B cell (primary cell): Measurements from ENCODE around the gene CACNG6. TPM values are rescaled to one million over a fixed set of nuclear protein-coding genes. Genes with fewer than 3 reads are reported as not detected.

Source experiments
- ATAC-seq: fragments of 200-7000 bp; cut with Tn5 transposase; one replicate; pipeline ENCODE4 v1.10.0; 2021; ENCODE audit warnings: low read depth, mild to moderate bottlenecking, moderate number of reproducible peaks, moderate library complexity
- CTCF ChIA-PET: fragments of 350-600 bp; sonication (Branson Sonifier 250); formaldehyde crosslinking; loops from one replicate; lab custom pipeline; 2021; ENCODE audit warnings: antibody characterized with exemption, inconsistent platforms; lab: Charles Lee
- POLR2A ChIA-PET: fragments of 350-600 bp; sonication (Branson Sonifier 250); formaldehyde crosslinking; loops from one replicate; lab custom pipeline; 2021; ENCODE audit warnings: antibody characterized with exemption; lab: Charles Lee
- DNase-seq: peaks from one replicate; pipeline ENCODE4 v3.0.0; 2013
- H2AFZ ChIP-seq: 2 replicates; pipeline ENCODE4 v1.6.1; 2012; ENCODE audit warnings: mild to moderate bottlenecking, low read depth, low read length; ENCODE audit not compliant: insufficient read depth, poor library complexity, severe bottlenecking
- H3K27ac ChIP-seq, 2 donors: 1 replicate in 1 of 2; 2 replicates in 1 of 2; pipeline ENCODE4 v1.5.1; 2012 to 2013; ENCODE audit warnings: low read length in 2 of 2, mild to moderate bottlenecking in 2 of 2, moderate library complexity in 1 of 2
- H3K27me3 ChIP-seq, 4 experiments: fragments of 200-600 bp in 1 of 4; sonication (generic) in 1 of 4; replicated peaks in 1 of 4; 1 replicate in 2 of 4; 2 replicates in 2 of 4; pipeline versions ENCODE4 v1.6.1 to v1.7.0; 2013 to 2016; ENCODE audit warnings: low read length in 3 of 4, mild to moderate bottlenecking in 2 of 4, mixed read lengths in 1 of 4, moderate library complexity in 1 of 4; ENCODE audit not compliant: insufficient read depth in 4 of 4, control insufficient read depth in 3 of 4; ENCODE audit errors: control extremely low read depth in 1 of 4
- H3K36me3 ChIP-seq, 2 experiments: replicated peaks in 1 of 2; 1 replicate in 1 of 2; 2 replicates in 1 of 2; pipeline versions ENCODE4 v1.6.1 to v1.7.1; 2013; ENCODE audit warnings: low read length in 1 of 2; ENCODE audit not compliant: insufficient read depth in 2 of 2, control insufficient read depth in 1 of 2; ENCODE audit errors: control extremely low read depth in 1 of 2, extremely low read depth in 1 of 2
- H3K4me1 ChIP-seq, 2 donors: fragments of 200-600 bp in 1 of 2; sonication (generic) in 1 of 2; 1 replicate in 1 of 2; 2 replicates in 1 of 2; pipeline versions ENCODE4 v1.5.1 to v1.6.1; 2013 to 2017; ENCODE audit warnings: low read length in 2 of 2; ENCODE audit not compliant: control insufficient read depth in 2 of 2, insufficient read depth in 2 of 2
- H3K4me2 ChIP-seq: replicated peaks from 2 replicates; pipeline ENCODE3; 2012; ENCODE audit warnings: mild to moderate bottlenecking, low read depth, low read length; ENCODE audit not compliant: poor library complexity, severe bottlenecking
- H3K4me3 ChIP-seq, 5 experiments: fragments of 200-600 bp in 1 of 5; sonication (generic) in 1 of 5; 1 replicate in 3 of 5; 2 replicates in 2 of 5; pipeline versions ENCODE4 v1.5.1 to v1.7.0; 2011 to 2016; ENCODE audit warnings: low read length in 4 of 5, mild to moderate bottlenecking in 4 of 5, low read depth in 2 of 5, control low read depth in 1 of 5, moderate library complexity in 1 of 5; ENCODE audit not compliant: insufficient read depth in 1 of 5; ENCODE audit errors: control extremely low read depth in 1 of 5, extremely low read depth in 1 of 5
- H3K79me2 ChIP-seq: fragments of 200-600 bp; sonication (generic); one replicate; pipeline ENCODE4 v1.6.0; 2016; ENCODE audit warnings: low read length; ENCODE audit not compliant: control insufficient read depth, insufficient read depth
- H3K9ac ChIP-seq: fragments of 200-600 bp; sonication (generic); 2 replicates; pipeline ENCODE4 v1.6.1; 2017; ENCODE audit warnings: mild to moderate bottlenecking, low read length, moderate library complexity
- H3K9me3 ChIP-seq, 3 donors: one replicate each; pipeline versions ENCODE4 v1.6.1 to v1.7.1; 2013; ENCODE audit warnings: low read length in 2 of 3; ENCODE audit not compliant: control insufficient read depth in 2 of 3, insufficient read depth in 1 of 3; ENCODE audit errors: control extremely low read depth in 1 of 3
- H4K20me1 ChIP-seq: 2 replicates; pipeline ENCODE4 v1.6.0; 2012; ENCODE audit warnings: mild to moderate bottlenecking, low read length; ENCODE audit not compliant: insufficient read depth, control insufficient read depth, poor library complexity, severe bottlenecking
- H3K27ac Mint-ChIP-seq: one replicate; pipeline ENCODE4 v1.8.0; 2021; ENCODE audit warnings: mixed read lengths
- H3K27me3 Mint-ChIP-seq: one replicate; pipeline ENCODE4 v1.8.0; 2021; ENCODE audit warnings: mixed read lengths
- H3K4me1 Mint-ChIP-seq: one replicate; pipeline ENCODE4 v1.8.0; 2021; ENCODE audit warnings: mixed read lengths
- H3K4me3 Mint-ChIP-seq: one replicate; pipeline ENCODE4 v1.8.0; 2021; ENCODE audit warnings: mixed read lengths
- H3K9me3 Mint-ChIP-seq: one replicate; pipeline ENCODE4 v1.8.0; 2022; ENCODE audit warnings: mixed read lengths; ENCODE audit not compliant: insufficient read depth
- CTCF ChIP-seq: fragments of 200-600 bp; IDR thresholded peaks from one replicate; pipeline ENCODE4 v1.8.0; 2022; ENCODE audit warnings: antibody characterized with exemption, mild to moderate bottlenecking
- EZH2 ChIP-seq: IDR thresholded peaks from 2 replicates; pipeline ENCODE4 v1.6.1; 2012; ENCODE audit warnings: borderline replicate concordance, low read depth, mild to moderate bottlenecking, moderate library complexity, low read length; ENCODE audit not compliant: insufficient read depth, poor library complexity, severe bottlenecking
- WGBS: methylation state at CpG from one replicate; pipeline ENCODE4 v1.1.5; 2013; ENCODE audit warnings: missing lambda C conversion rate; ENCODE audit not compliant: insufficient coverage; 5-methylcytosine and 5-hydroxymethylcytosine counted together
- intact Hi-C: fragments of 100-400 bp; cut with micrococcal nuclease; formaldehyde crosslinking; loops from one replicate; pipeline ENCODE4 v1.10.0; 2022
- polyA plus RNA-seq: library from polyadenylated mRNA; depleted of rRNA; stranded (reverse); fragments of >200 nt; gene quantifications from 2 replicates; pipeline ENCODE4 v1.2.3, GENCODE V29; 2012
- total RNA-seq, 2 donors: library from RNA; stranded (reverse); fragments of 120-200 nt in 1 of 2; gene quantifications; 1 replicate in 1 of 2; 2 replicates in 1 of 2; pipeline versions ENCODE4 v1.2.3 to v1.2.4, GENCODE V29; 2013 to 2022

Gene CACNG6
- total and polyA plus RNA-seq, 2 donors (not counting 1 experiment from before 2014, with no cell fraction given), result not detected

DNA sequence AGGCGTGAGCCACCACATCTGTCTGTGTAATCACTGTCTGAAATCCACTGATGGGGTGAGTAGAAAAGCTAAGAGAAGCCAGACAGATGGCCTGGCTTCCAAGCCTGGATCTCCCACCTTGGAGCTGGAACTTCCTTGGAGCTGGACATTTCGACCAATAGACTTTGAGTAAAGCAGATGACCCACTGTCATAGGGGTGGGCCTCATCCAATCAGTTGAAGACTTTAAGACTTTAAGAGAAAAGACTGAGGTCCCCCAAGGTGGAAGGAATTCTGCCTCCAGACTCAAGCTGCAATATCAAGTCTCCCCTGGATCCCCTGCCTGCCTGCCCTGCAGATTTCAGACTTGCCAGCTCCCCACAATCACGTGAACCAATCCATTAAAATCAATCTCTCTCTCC, 51.6 kb downstream of the CACNG6 start:
- H3K27ac ChIP-seq, result no peak overlapping the region
- WGBS, result 68% methylated on average over 2 of the region's 3 CpGs
- no peak for ATAC-seq
- no peak for DNase-seq
- H3K79me2 ChIP-seq, result no peaks in the 10 kb centered on the region
- H2AFZ ChIP-seq, result no peak overlapping the region
- peaks cover 0 to 16% (median 0%) of the 10 kb centered on the region in 3 donors for H3K9me3 ChIP-seq
- peaks cover 21% of the 10 kb centered on the region for H3K27me3 Mint-ChIP-seq
- no peaks in the 10 kb centered on the region for H4K20me1 ChIP-seq
- POLR2A ChIA-PET, result no interaction called here
- no peak overlapping the region for H3K9ac ChIP-seq
- H3K4me3 ChIP-seq, result no peak overlapping the region
- no peak for TF ChIP-seq EZH2
- no peak for TF ChIP-seq CTCF
- intact Hi-C loops, result no loop called here
- H3K36me3 ChIP-seq, result no peaks in the 10 kb centered on the region
- no peaks in the 10 kb centered on the region for H3K4me1 Mint-ChIP-seq
- H3K9me3 Mint-ChIP-seq, result no peaks in the 10 kb centered on the region
- no peak overlapping the region for H3K4me3 Mint-ChIP-seq
- H3K4me1 ChIP-seq, result no peaks in the 10 kb centered on the region
- H3K27ac Mint-ChIP-seq, result no peak overlapping the region
- CTCF ChIA-PET, result interaction anchor here (1.4 kb wide), 1 partner anchor 19 kb away, joined by 3 read pairs; no protein-coding TSS in a partner anchor
- H3K27me3 ChIP-seq, result no peaks in the 10 kb centered on the region
- no peak overlapping the region for H3K4me2 ChIP-seq

GRCh38 chr19:54045771-54046170, 54.3 kb downstream of the CACNG6 start:
- peaks cover 5% of the 10 kb centered on the region for H3K9me3 Mint-ChIP-seq
- H3K27me3 Mint-ChIP-seq, result peaks cover 22% of the 10 kb centered on the region
- H3K79me2 ChIP-seq, result no peaks in the 10 kb centered on the region
- no peak overlapping the region for H3K4me3 Mint-ChIP-seq
- 100% methylated on average over 1 of the region's 2 CpGs for WGBS
- no peaks in the 10 kb centered on the region for H3K4me1 ChIP-seq
- CTCF ChIA-PET, result interaction anchor here (0.6 kb wide), 1 partner anchor 11 kb away, joined by 3 read pairs; no protein-coding TSS in a partner anchor
- no peak overlapping the region for H3K27ac ChIP-seq
- H3K4me2 ChIP-seq, result no peak overlapping the region
- intact Hi-C loops, result no loop called here
- ATAC-seq, result no peak
- POLR2A ChIA-PET, result no interaction called here
- H2AFZ ChIP-seq, result no peak overlapping the region
- no peak overlapping the region for H3K4me3 ChIP-seq
- peaks cover 0 to 9% (median 0%) of the 10 kb centered on the region in 3 donors for H3K9me3 ChIP-seq
- H3K27ac Mint-ChIP-seq, result no peak overlapping the region
- H3K4me1 Mint-ChIP-seq, result no peaks in the 10 kb centered on the region
- DNase-seq, result no peak
- TF ChIP-seq EZH2 (no peak), CTCF (no peak)
- H3K27me3 ChIP-seq, result peaks cover 0 to 3% (median 0%) of the 10 kb centered on the region in 4 experiments
- no peak overlapping the region for H3K9ac ChIP-seq
- H4K20me1 ChIP-seq, result no peaks in the 10 kb centered on the region
- no peaks in the 10 kb centered on the region for H3K36me3 ChIP-seq
